Motor neuron (in vitro differentiated cells): ENCODE results near the gene ALPI. TPM values are rescaled to one million over a fixed set of nuclear protein-coding genes. Genes with fewer than 3 reads are reported as not detected.

ENCODE experiments used
- ATAC-seq, 8 experiments: fragments of 200-7000 bp; cut with Tn5 transposase; replicated peaks in 6 of 8; 2 replicates each; pipeline ENCODE4 v1.8.0; 2021; ENCODE audit warnings: mild to moderate bottlenecking in 8 of 8, moderate library complexity in 8 of 8
- H3K27ac ChIP-seq, 2 donors: fragments of 250-450 bp; sonication (Bioruptor Pico); 2 replicates each; pipeline ENCODE4 v1.9.0; 2021; ENCODE audit warnings: antibody characterized with exemption in 2 of 2, mild to moderate bottlenecking in 2 of 2, moderate library complexity in 1 of 2
- H3K4me1 ChIP-seq, 2 donors: fragments of 250-450 bp; sonication (Bioruptor Pico); replicated peaks in 1 of 2; 2 replicates each; pipeline ENCODE4 v1.6.1; 2021; ENCODE audit warnings: antibody characterized with exemption in 2 of 2, mild to moderate bottlenecking in 2 of 2, moderate library complexity in 1 of 2
- H3K4me3 ChIP-seq, 5 donors: fragments of 250-450 bp; sonication (Bioruptor Pico); 2 replicates each; pipeline ENCODE4 v1.9.0; 2021; ENCODE audit warnings: antibody characterized with exemption in 5 of 5, mild to moderate bottlenecking in 5 of 5, moderate library complexity in 4 of 5
- WGBS, 10 experiments: fragments of 450-650 bp; shearing (Covaris generic); methylation state at CpG; one replicate each; pipeline ENCODE4 v1.0.0; 2022; 5-methylcytosine and 5-hydroxymethylcytosine counted together
- in situ Hi-C, 9 experiments: fragments of 400-800 bp; cut with MboI; loops; one replicate each; pipeline ENCODE4 v1.15.0; 2021; ENCODE audit warnings: low sequenced_read_pairs in 9 of 9, low pct_unique_long_range_greater_than_20kb in 2 of 9; ENCODE audit not compliant: unreplicated experiment in 9 of 9
- total RNA-seq, 8 experiments: library from RNA; unstranded; fragments of 300-600 nt; gene quantifications; 2 replicates each; pipeline versions ENCODE4 v1.2.3 to v1.2.4, GENCODE V29; 2022

The ALPI gene
- total RNA-seq, 8 experiments from 2014 or later = 0.10 to 0.42 (median 0.18) TPM; not detected in 3

GRCh38 chr2:232486558-232487384 lies 30.8 kb downstream of the ALPI start:
- WGBS, 10 experiments = 4% methylated on average over 8 of the region's 74 CpGs; no CpG with 5 or more reads in 9 of the 10 experiments
- Histone ChIP-seq H3K4me1 (peaks cover 42 to 47% of the 10 kb centered on the region in 2 donors), H3K27ac (peak overlapping the region; percentile 1 to 84), H3K4me3 (peak overlapping the region; percentile 32 to 43 (median 40))
- in situ Hi-C loops = no loop called here
- peak in 1 of 8 experiments; percentile 5 for ATAC-seq

GRCh38 chr2:232487385-232488096 lies 31.6 kb downstream of the ALPI start, which contains the start of gene ECEL1:
Gene ECEL1, minus strand, starts transcription at chr2:232487834. Its CDS starts 1,181 bp downstream, at chr2:232486653.
- ATAC-seq = peak in 6 of 8 experiments; percentile 20 to 62 (median 34)
- WGBS, 10 experiments = no CpG with 5 or more reads among the region's 102 CpGs
- Histone ChIP-seq H3K4me1 (peaks cover 42 to 47% of the 10 kb centered on the region in 2 donors), H3K27ac (peak within 1 kb of the TSS; percentile 69 to 84), H3K4me3 (peak within 1 kb of the TSS; percentile 32 to 43 (median 40))
- in situ Hi-C loops = no loop called here

DNA sequence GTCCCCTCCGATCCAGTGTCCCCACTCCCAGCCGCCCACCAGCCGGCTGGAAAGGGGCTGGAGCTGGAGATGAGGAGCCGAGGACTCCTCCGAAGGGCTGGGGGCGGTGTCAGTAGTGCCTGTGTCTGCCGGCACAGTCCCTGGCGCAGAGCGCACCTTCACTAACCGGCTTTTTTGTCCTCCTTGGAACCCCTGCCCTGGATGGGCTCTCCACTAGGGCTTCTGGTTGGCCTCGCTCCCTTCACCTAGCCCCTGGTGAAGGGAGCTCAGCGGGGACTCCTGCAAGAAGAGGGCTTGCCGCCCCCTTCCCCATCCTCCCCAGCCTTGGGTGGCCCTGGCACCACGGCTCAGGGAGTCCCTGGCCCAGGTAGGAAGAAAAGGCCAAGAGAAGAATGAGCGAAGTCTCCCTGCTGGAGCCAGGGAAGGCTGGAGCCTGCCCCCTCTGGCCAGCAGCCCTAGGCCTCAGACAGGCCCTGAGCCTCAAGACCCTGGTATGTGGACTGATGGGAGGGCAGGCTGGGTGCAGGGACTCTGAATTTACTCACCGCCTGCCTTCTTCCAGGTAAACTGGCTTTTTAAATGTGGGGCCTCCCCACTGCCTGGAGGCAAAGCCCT lies 32.3 kb downstream of the ALPI start:
- Histone ChIP-seq H3K27ac (peak overlapping the region; percentile 69 to 84), H3K4me3 (peak overlapping the region in 4 of 5 donors; percentile 36 to 43 (median 41)), H3K4me1 (peaks cover 43 to 47% of the 10 kb centered on the region in 2 donors)
- peak in 6 of 8 experiments; percentile 0 to 25 (median 2) for ATAC-seq
- in situ Hi-C loops = no loop called here
- 25 to 90% (median 71%) methylated on average over 1 to 5 of the region's 16 CpGs; no CpG with 5 or more reads in 3 of the 10 experiments for WGBS, 10 experiments

GRCh38 chr2:232488721-232489300 lies 32.9 kb downstream of the ALPI start:
- WGBS, 10 experiments = 20 to 80% (median 73%) methylated on average over 1 to 4 of the region's 5 CpGs; no CpG with 5 or more reads in 3 of the 10 experiments
- in situ Hi-C loops = no loop called here
- Histone ChIP-seq H3K4me1 (peaks cover 49 to 53% of the 10 kb centered on the region in 2 donors), H3K27ac (peak overlapping the region; percentile 69 to 84), H3K4me3 (no peak overlapping the region)
- ATAC-seq = no peak

GRCh38 chr2:232489516-232490220 lies 33.7 kb downstream of the ALPI start:
- H3K27ac ChIP-seq = peak overlapping the region; percentile 25 to 84
- no peak overlapping the region for H3K4me3 ChIP-seq
- 35 to 100% (median 76%) methylated on average over 1 to 4 of the region's 9 CpGs; no CpG with 5 or more reads in 4 of the 10 experiments for WGBS, 10 experiments
- ATAC-seq = peak in 2 of 8 experiments; percentile 3 to 4
- peaks cover 58 to 62% of the 10 kb centered on the region in 2 donors for H3K4me1 ChIP-seq
- in situ Hi-C loops = no loop called here

DNA sequence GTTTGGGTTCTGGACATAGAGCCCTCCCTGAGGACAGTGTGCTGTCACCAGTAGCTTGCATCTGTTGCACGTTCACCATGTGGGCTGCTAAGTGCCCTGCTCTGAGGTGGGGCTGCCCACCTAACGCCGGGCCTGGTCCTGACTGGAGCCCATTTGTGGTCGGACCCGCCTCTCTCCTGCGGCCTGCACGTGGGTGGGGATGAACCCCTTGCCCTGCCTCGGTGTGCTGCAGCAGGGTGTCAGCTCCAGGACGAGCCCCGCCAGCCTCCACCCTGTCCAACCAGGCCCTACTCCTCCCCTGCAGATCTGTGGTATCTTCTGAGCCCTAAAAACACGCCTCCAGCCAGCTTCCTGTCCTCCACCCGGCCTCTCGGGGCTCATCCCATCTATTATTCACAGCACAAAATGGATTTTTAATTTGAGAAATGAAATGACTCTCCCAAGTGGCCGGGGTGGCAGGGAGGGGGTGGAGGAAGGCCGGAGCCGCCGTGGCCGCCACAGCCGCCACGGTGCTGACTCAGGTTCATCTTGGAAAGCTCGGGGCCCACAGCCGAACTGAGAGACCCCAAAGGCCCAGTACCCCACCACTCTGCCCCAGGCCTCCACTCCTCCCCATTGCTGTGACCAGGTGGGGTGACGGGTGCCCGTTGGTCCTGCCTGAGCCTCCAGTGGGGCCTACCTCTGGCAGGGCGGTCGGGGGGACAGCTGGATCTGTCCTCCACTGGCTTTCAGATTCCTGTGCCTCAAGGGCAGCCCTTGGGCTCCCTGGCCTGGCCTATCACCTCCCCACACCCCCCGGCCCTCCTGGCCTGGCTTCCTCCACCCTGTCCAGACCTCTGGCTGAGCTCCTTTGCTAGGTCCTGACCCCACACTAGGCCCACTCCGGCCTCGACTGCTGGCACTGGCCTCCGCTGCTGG lies 34.5 kb downstream of the ALPI start:
- no peak overlapping the region for H3K4me3 ChIP-seq
- in situ Hi-C loops = no loop called here
- peak in 7 of 8 experiments; percentile 5 to 72 (median 43) for ATAC-seq
- 24 to 100% (median 72%) methylated on average over 1 to 8 of the region's 30 CpGs; no CpG with 5 or more reads in 3 of the 10 experiments for WGBS, 10 experiments
- peak overlapping the region; percentile 36 to 84 for H3K27ac ChIP-seq
- peaks cover 55 to 57% of the 10 kb centered on the region in 2 donors for H3K4me1 ChIP-seq

GRCh38 chr2:232491139-232491780 lies 35.3 kb downstream of the ALPI start:
- in situ Hi-C loops = no loop called here
- H3K27ac ChIP-seq = peak overlapping the region; percentile 36 to 84
- 50 to 100% (median 82%) methylated on average over 1 to 9 of the region's 12 CpGs; no CpG with 5 or more reads in 4 of the 10 experiments for WGBS, 10 experiments
- H3K4me1 ChIP-seq = peaks cover 60 to 62% of the 10 kb centered on the region in 2 donors
- ATAC-seq = peak in 2 of 8 experiments; percentile 8 to 44
- no peak overlapping the region for H3K4me3 ChIP-seq

- H3K4me1 ChIP-seq = peaks cover 71 to 73% of the 10 kb centered on the region in 2 donors
- no peak overlapping the region for H3K4me3 ChIP-seq
- no peak overlapping the region for H3K27ac ChIP-seq
- ATAC-seq = no peak
- in situ Hi-C loops = no loop called here
- 20 to 100% (median 75%) methylated on average over 1 to 4 of the region's 8 CpGs; no CpG with 5 or more reads in 4 of the 10 experiments for whole genome bisulfite sequencing, 10 experiments
Observed at GRCh38 chr2:232492236-232492848, 36.4 kb downstream of the ALPI start.

- Histone ChIP-seq H3K4me3 (no peak overlapping the region), H3K4me1 (peaks cover 74 to 75% of the 10 kb centered on the region in 2 donors), H3K27ac (peak overlapping the region in 1 of 2 donors; percentile 13)
- no peak for ATAC-seq
- in situ Hi-C loops = no loop called here
- 50 to 89% (median 71%) methylated on average over 2 to 11 of the region's 24 CpGs; no CpG with 5 or more reads in 4 of the 10 experiments for WGBS, 10 experiments
Observed at GRCh38 chr2:232492963-232493700, 37.2 kb downstream of the ALPI start.
